Right kidney (tissue), 1 donor: Measurements from ENCODE around the gene FLT1.

Experiments used
- DNase-seq: peaks from one replicate; pipeline ENCODE4 v3.0.0-alpha.2; 2016

The FLT1 gene

GRCh38 chr13:28488376-28489005 is 6.4 kb downstream of the FLT1 start:
- DNase-seq = no peak

GRCh38 chr13:28485996-28486543 is 8.9 kb downstream of the FLT1 start:
- no peak for DNase-seq

- DNase-seq = no peak
These were observed 9.4 kb downstream of the FLT1 start for GRCh38 chr13:28485551-28485950.

- DNase-seq = no peak
These were observed 9.8 kb downstream of the FLT1 start for GRCh38 chr13:28485097-28485496.

- no peak for DNase-seq
These were observed 11.5 kb downstream of the FLT1 start for GRCh38 chr13:28483313-28483931.

GRCh38 chr13:28479005-28479404 is 15.9 kb downstream of the FLT1 start:
- DNase-seq = no peak

- no peak for DNase-seq
These were observed 16.8 kb downstream of the FLT1 start for GRCh38 chr13:28478127-28478526.

GRCh38 chr13:28477709-28477973 is 17.3 kb downstream of the FLT1 start:
- no peak for DNase-seq

- no peak for DNase-seq
These were observed 17.8 kb downstream of the FLT1 start for GRCh38 chr13:28476919-28477708.

GRCh38 chr13:28475916-28476725 is 18.8 kb downstream of the FLT1 start:
- no peak for DNase-seq

GRCh38 chr13:28474491-28475134 is 20.3 kb downstream of the FLT1 start:
- DNase-seq = no peak

GRCh38 chr13:28473044-28473443 is 21.9 kb downstream of the FLT1 start:
- no peak for DNase-seq

GRCh38 chr13:28471421-28471820 is 23.5 kb downstream of the FLT1 start:
- DNase-seq = no peak

- DNase-seq = no peak
These were observed 24.6 kb downstream of the FLT1 start for GRCh38 chr13:28470296-28470695.

- no peak for DNase-seq
These were observed 25.6 kb downstream of the FLT1 start for GRCh38 chr13:28469316-28469715.

- DNase-seq = no peak
These were observed 26.7 kb downstream of the FLT1 start for GRCh38 chr13:28468023-28468915.

- DNase-seq = no peak
These were observed 27.9 kb downstream of the FLT1 start for GRCh38 chr13:28467034-28467433.

- no peak for DNase-seq
These were observed 28.8 kb downstream of the FLT1 start for GRCh38 chr13:28466151-28466550.

- no peak for DNase-seq
These were observed 30.0 kb downstream of the FLT1 start for GRCh38 chr13:28464861-28465460.

- DNase-seq = no peak
These were observed 31.4 kb downstream of the FLT1 start for GRCh38 chr13:28463481-28463880.

GRCh38 chr13:28459911-28460310 is 35.0 kb downstream of the FLT1 start:
- DNase-seq = no peak
